ENCODE measurements around the gene DNASE1L2. TPM values are rescaled to one million over a fixed set of nuclear protein-coding genes. Genes with fewer than 3 reads are reported as not detected.

The DNASE1L2 gene
- total and polyA plus RNA-seq, 4 donors = 0.38 to 1.1 (median 0.73) TPM

- 87 to 92% methylated on average over 9 of the region's 9 CpGs for WGBS, 2 donors
- H3K9me3 ChIP-seq (ENCODE audit: control insufficient read depth, low read length) = no peaks in the 10 kb centered on the region
- no peak overlapping the region for H3K4me3 ChIP-seq (ENCODE audit: low read length in 2 of 2)
- intact Hi-C loops (cut with DNase I) = no loop called here
- H3K27ac ChIP-seq (ENCODE audit: low read depth in 1 of 2, low read length in 2 of 2) = no peak overlapping the region
- H3K36me3 ChIP-seq (ENCODE audit: control insufficient read depth in 1 of 2, insufficient read depth in 2 of 2, low read length in 1 of 2) = no peaks in the 10 kb centered on the region
- no peak for ATAC-seq (ENCODE audit: low FRiP score)
- no peaks in the 10 kb centered on the region for H3K27me3 ChIP-seq (ENCODE audit: control insufficient read depth in 1 of 2, insufficient read depth in 2 of 2, low read length in 1 of 2)
- DNase-seq = no peak
- no peaks in the 10 kb centered on the region for H3K4me1 ChIP-seq (ENCODE audit: control insufficient read depth in 1 of 2, insufficient read depth in 2 of 2, low read length in 2 of 2)
These were observed 28.4 kb upstream of the DNASE1L2 start for GRCh38 chr16:2207872-2208271.

GRCh38 chr16:2208308-2208707 is 27.9 kb upstream of the DNASE1L2 start:
- WGBS, 2 donors = 80 to 82% methylated on average over 23 of the region's 23 CpGs
- Histone ChIP-seq H3K4me1 (ENCODE audit: control insufficient read depth in 1 of 2, insufficient read depth in 2 of 2, low read length in 2 of 2) (no peaks in the 10 kb centered on the region), H3K27ac (ENCODE audit: low read depth in 1 of 2, low read length in 2 of 2) (no peak overlapping the region), H3K36me3 (ENCODE audit: control insufficient read depth in 1 of 2, insufficient read depth in 2 of 2, low read length in 1 of 2) (no peaks in the 10 kb centered on the region), H3K27me3 (ENCODE audit: control insufficient read depth in 1 of 2, insufficient read depth in 2 of 2, low read length in 1 of 2) (no peaks in the 10 kb centered on the region), H3K4me3 (ENCODE audit: low read length in 2 of 2) (no peak overlapping the region), H3K9me3 (ENCODE audit: control insufficient read depth, low read length) (no peaks in the 10 kb centered on the region)
- ATAC-seq (ENCODE audit: low FRiP score) (no peak), DNase-seq (no peak)
- intact Hi-C loops (cut with DNase I) = no loop called here

- DNase-seq (no peak), ATAC-seq (ENCODE audit: low FRiP score) (no peak)
- intact Hi-C loops (cut with DNase I) = no loop called here
- no peak overlapping the region for H3K4me3 ChIP-seq (ENCODE audit: low read length in 2 of 2)
- H3K4me1 ChIP-seq (ENCODE audit: control insufficient read depth in 1 of 2, insufficient read depth in 2 of 2, low read length in 2 of 2) = no peaks in the 10 kb centered on the region
- H3K27me3 ChIP-seq (ENCODE audit: control insufficient read depth in 1 of 2, insufficient read depth in 2 of 2, low read length in 1 of 2) = no peaks in the 10 kb centered on the region
- no peaks in the 10 kb centered on the region for H3K36me3 ChIP-seq (ENCODE audit: control insufficient read depth in 1 of 2, insufficient read depth in 2 of 2, low read length in 1 of 2)
- no peaks in the 10 kb centered on the region for H3K9me3 ChIP-seq (ENCODE audit: control insufficient read depth, low read length)
- 90 to 91% methylated on average over 9 of the region's 9 CpGs for WGBS, 2 donors
- H3K27ac ChIP-seq (ENCODE audit: low read depth in 1 of 2, low read length in 2 of 2) = no peak overlapping the region
These were observed 27.5 kb upstream of the DNASE1L2 start for GRCh38 chr16:2208772-2209171.

GRCh38 chr16:2209258-2210008 is 26.8 kb upstream of the DNASE1L2 start:
- no peak overlapping the region for H3K4me3 ChIP-seq (ENCODE audit: low read length in 2 of 2)
- DNase-seq (no peak), ATAC-seq (ENCODE audit: low FRiP score) (no peak)
- 82 to 83% methylated on average over 28 to 29 of the region's 29 CpGs for WGBS, 2 donors
- no peaks in the 10 kb centered on the region for H3K36me3 ChIP-seq (ENCODE audit: control insufficient read depth in 1 of 2, insufficient read depth in 2 of 2, low read length in 1 of 2)
- no peaks in the 10 kb centered on the region for H3K27me3 ChIP-seq (ENCODE audit: control insufficient read depth in 1 of 2, insufficient read depth in 2 of 2, low read length in 1 of 2)
- intact Hi-C loops (cut with DNase I) = no loop called here
- H3K9me3 ChIP-seq (ENCODE audit: control insufficient read depth, low read length) = no peaks in the 10 kb centered on the region
- no peak overlapping the region for H3K27ac ChIP-seq (ENCODE audit: low read depth in 1 of 2, low read length in 2 of 2)
- no peaks in the 10 kb centered on the region for H3K4me1 ChIP-seq (ENCODE audit: control insufficient read depth in 1 of 2, insufficient read depth in 2 of 2, low read length in 2 of 2)

- no peaks in the 10 kb centered on the region for H3K27me3 ChIP-seq (ENCODE audit: control insufficient read depth in 1 of 2, insufficient read depth in 2 of 2, low read length in 1 of 2)
- H3K27ac ChIP-seq (ENCODE audit: low read depth in 1 of 2, low read length in 2 of 2) = no peak overlapping the region
- no peaks in the 10 kb centered on the region for H3K36me3 ChIP-seq (ENCODE audit: control insufficient read depth in 1 of 2, insufficient read depth in 2 of 2, low read length in 1 of 2)
- intact Hi-C loops (cut with DNase I) = no loop called here
- WGBS, 2 donors = 90 to 91% methylated on average over 17 of the region's 17 CpGs
- H3K4me3 ChIP-seq (ENCODE audit: low read length in 2 of 2) = no peak overlapping the region
- ATAC-seq (ENCODE audit: low FRiP score) = no peak
- no peak for DNase-seq
- no peaks in the 10 kb centered on the region for H3K9me3 ChIP-seq (ENCODE audit: control insufficient read depth, low read length)
- no peaks in the 10 kb centered on the region for H3K4me1 ChIP-seq (ENCODE audit: control insufficient read depth in 1 of 2, insufficient read depth in 2 of 2, low read length in 2 of 2)
These were observed 26.3 kb upstream of the DNASE1L2 start for GRCh38 chr16:2210009-2210332.

GRCh38 chr16:2210386-2211365 is 25.6 kb upstream of the DNASE1L2 start, which contains the start of gene BRICD5:
Gene BRICD5 (minus strand): TSS chr16:2210863. CDS start chr16:2210833, 30 bp downstream.
- intact Hi-C loops (cut with DNase I) = no loop called here
- H3K4me1 ChIP-seq (ENCODE audit: control insufficient read depth in 1 of 2, insufficient read depth in 2 of 2, low read length in 2 of 2) = no peaks in the 10 kb centered on the region
- 77 to 80% methylated on average over 23 to 24 of the region's 24 CpGs for WGBS, 2 donors

GRCh38 chr16:2211923-2212347 is 24.3 kb upstream of the DNASE1L2 start:
- H3K4me1 ChIP-seq (ENCODE audit: control insufficient read depth in 1 of 2, insufficient read depth in 2 of 2, low read length in 2 of 2) = no peaks in the 10 kb centered on the region
- WGBS, 2 donors = 74 to 75% methylated on average over 11 of the region's 11 CpGs
- intact Hi-C loops (cut with DNase I) = no loop called here
- no peak for ATAC-seq (ENCODE audit: low FRiP score)
- DNase-seq = no peak
- no peak overlapping the region for H3K27ac ChIP-seq (ENCODE audit: low read depth in 1 of 2, low read length in 2 of 2)
- no peak overlapping the region for H3K4me3 ChIP-seq (ENCODE audit: low read length in 2 of 2)
- no peaks in the 10 kb centered on the region for H3K9me3 ChIP-seq (ENCODE audit: control insufficient read depth, low read length)
- no peaks in the 10 kb centered on the region for H3K36me3 ChIP-seq (ENCODE audit: control insufficient read depth in 1 of 2, insufficient read depth in 2 of 2, low read length in 1 of 2)
- H3K27me3 ChIP-seq (ENCODE audit: control insufficient read depth in 1 of 2, insufficient read depth in 2 of 2, low read length in 1 of 2) = no peaks in the 10 kb centered on the region

More at GRCh38 chr16:2210386-2211365, 25.6 kb upstream of the DNASE1L2 start, which contains the start of gene BRICD5:
- no peak for DNase-seq
- H3K27ac ChIP-seq (ENCODE audit: low read depth in 1 of 2, low read length in 2 of 2) = no peak within 1 kb of the TSS
- no peaks in the 10 kb centered on the region for H3K9me3 ChIP-seq (ENCODE audit: control insufficient read depth, low read length)
- no peaks in the 10 kb centered on the region for H3K27me3 ChIP-seq (ENCODE audit: control insufficient read depth in 1 of 2, insufficient read depth in 2 of 2, low read length in 1 of 2)
- ATAC-seq (ENCODE audit: low FRiP score) = no peak
- H3K36me3 ChIP-seq (ENCODE audit: control insufficient read depth in 1 of 2, insufficient read depth in 2 of 2, low read length in 1 of 2) = no peaks in the 10 kb centered on the region
- H3K4me3 ChIP-seq (ENCODE audit: low read length in 2 of 2) = no peak within 1 kb of the TSS

- intact Hi-C loops (cut with DNase I) = no loop called here
- Histone ChIP-seq H3K9me3 (ENCODE audit: control insufficient read depth, low read length) (no peaks in the 10 kb centered on the region), H3K36me3 (ENCODE audit: control insufficient read depth in 1 of 2, insufficient read depth in 2 of 2, low read length in 1 of 2) (no peaks in the 10 kb centered on the region), H3K27ac (ENCODE audit: low read depth in 1 of 2, low read length in 2 of 2) (no peak overlapping the region), H3K4me1 (ENCODE audit: control insufficient read depth in 1 of 2, insufficient read depth in 2 of 2, low read length in 2 of 2) (no peaks in the 10 kb centered on the region), H3K4me3 (ENCODE audit: low read length in 2 of 2) (no peak overlapping the region), H3K27me3 (ENCODE audit: control insufficient read depth in 1 of 2, insufficient read depth in 2 of 2, low read length in 1 of 2) (no peaks in the 10 kb centered on the region)
- ATAC-seq (ENCODE audit: low FRiP score) (no peak), DNase-seq (no peak)
- WGBS, 2 donors = 35 to 43% methylated on average over 19 of the region's 19 CpGs
These were observed 23.6 kb upstream of the DNASE1L2 start for GRCh38 chr16:2212362-2213324.

Data from aorta (tissue), 5 donors.